Renal cortex interstitium (tissue), 11 donors: ENCODE results near the gene CABP7. TPM values are rescaled to one million over a fixed set of nuclear protein-coding genes. Genes with fewer than 3 reads are reported as not detected.
A peak's percentile ranks its signal among the peaks of the same experiment; 100 is the strongest.

ENCODE experiments used
- DNase-seq, 11 donors: peaks; one replicate each; pipeline ENCODE4 v3.0.0-alpha.2; 2013; ENCODE audit warnings: low read depth in 9 of 11, low spot score in 4 of 11; ENCODE audit errors: extremely low read depth in 1 of 11
- polyA plus RNA-seq, 3 donors: library from polyadenylated mRNA; unstranded; fragments of 120-200 nt; gene quantifications; one replicate each; pipeline ENCODE4 v1.2.1, GENCODE V29; 2013; ENCODE audit not compliant: insufficient read length in 3 of 3

CABP7 gene
- polyA plus RNA-seq, 3 donors = 0.11 to 0.27 TPM; not detected in 1

DNA sequence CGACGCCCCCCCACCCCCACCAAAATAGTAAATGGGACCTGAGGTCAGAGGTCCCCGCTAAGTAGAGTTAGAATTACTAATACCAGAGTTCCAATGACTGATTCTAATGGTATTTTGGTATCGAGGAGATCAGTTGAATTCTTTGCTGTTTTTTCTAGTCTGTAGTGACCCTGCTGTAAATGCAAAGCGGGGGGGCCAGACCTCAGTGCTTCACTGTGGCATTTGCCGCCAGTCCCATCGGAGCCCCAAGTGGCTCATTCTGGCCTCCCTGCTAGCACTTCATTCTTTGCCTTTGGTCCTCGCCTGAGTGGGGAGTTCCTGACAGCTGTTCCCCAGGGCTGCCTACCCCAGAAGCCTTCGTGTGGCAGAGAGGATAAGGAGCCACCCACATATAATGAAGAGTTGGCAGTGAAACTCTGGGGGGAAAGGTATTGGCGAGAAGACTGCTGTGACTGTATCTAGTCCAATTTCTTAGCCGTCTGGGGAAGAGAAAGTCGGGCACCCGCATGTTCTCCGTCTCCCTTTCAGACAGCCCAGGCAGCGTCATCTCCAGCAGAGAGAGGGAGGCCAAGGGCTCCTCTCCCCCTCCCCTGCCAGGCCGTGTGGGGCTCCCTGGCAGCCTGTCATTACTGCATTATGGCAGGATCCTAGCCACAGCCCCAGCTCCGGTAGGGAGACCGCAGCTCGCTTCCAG is 19.4 kb upstream of the CABP7 start:
- no peak for DNase-seq

DNA sequence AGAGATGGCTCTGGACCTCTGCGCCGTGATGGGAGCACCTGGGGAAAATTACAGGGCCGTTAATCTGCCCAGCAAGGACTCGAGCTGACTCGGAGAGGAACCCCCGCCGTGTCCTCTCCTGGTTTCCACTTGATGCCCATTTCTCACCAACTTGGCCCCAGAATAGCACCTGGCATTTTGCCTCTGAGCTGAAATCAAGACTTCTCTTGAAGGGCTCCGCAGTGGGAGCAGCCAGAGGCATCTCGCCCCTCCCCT is 19.0 kb upstream of the CABP7 start:
- no peak for DNase-seq

DNA sequence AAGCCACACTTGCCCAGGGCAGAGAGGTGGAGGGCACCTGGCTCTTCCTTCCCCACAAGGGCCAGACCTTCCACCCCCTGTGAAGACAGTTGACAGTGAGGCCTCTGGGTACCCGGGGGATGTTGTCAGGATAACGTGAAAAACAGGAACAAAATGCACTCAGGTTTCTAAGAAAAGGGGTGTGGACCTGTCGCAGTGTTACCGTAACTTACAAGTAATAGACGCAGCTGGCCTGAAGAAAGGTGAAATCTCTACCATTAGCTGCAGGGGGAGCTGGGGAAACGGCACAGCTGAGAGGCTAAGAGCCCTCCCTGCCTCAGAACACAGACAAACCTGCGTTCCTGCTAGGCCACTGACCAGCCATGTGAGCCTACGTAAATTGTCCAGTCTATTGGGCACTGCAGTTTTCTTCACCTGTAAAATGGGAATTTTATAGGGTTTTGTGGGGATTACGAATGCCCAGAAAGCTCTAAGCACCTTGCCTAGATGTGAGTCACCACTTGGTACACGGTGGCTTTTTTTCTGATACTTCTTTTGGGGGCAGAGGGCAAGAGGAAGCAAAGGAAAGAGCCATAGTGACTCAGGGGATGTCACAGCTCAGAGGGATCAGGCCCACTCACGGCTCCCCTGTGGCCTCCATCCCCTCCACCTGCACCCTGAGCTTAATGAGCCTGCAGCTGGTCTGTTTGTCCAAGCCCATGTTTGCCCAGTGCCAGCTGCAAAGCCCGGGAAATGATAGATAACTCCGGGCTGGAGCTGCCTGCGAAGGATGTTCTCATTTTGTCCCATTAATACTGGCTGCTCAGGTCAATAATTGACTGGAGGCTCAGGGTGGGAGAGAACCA is 18.4 kb upstream of the CABP7 start:
- DNase-seq = no peak

DNA sequence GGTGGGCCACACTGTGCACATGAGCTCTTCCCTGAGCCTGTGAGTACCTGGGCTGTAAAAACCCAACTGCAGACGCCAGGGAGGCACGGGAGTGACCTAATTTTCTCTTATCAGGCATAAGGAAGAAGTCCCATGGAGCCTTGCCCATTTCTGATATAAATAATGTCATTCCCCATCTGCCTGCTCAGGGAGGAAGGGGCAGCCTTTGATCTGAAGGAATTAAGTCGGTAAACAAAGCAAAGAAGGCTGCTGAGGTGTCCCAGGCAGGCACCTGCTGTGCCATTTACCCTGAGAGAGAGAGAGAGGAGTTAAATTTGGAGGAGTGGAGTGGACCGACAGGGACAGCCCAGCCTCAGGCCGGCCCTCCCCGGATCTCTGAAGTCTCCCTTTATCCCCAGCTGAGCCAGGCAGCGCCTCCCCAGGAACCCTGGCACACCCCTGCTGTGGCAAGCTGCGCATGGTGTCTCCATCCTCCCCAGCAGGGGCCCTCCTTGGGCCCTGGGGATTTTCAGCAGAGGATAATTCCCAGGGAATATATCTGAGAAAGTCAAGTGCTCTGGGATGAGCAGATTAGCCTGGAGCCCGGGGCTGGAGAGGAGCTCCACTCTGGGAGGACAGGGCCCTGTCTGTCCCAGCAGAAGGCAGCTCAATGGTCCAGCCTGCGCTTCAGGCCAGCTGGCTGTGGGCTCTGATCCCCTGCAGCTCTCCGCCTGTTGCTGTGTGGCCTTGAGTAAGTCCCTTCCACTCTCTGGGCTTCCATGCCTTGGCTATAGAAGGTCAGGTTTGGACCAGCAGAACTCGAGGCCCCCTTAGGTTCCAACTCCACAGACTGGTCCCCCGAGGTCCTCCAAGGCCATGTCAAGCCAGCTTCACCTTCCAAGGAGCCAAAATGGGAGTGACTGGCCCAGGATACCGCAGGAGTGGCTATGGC is 17.5 kb upstream of the CABP7 start:
- no peak for DNase-seq

DNA sequence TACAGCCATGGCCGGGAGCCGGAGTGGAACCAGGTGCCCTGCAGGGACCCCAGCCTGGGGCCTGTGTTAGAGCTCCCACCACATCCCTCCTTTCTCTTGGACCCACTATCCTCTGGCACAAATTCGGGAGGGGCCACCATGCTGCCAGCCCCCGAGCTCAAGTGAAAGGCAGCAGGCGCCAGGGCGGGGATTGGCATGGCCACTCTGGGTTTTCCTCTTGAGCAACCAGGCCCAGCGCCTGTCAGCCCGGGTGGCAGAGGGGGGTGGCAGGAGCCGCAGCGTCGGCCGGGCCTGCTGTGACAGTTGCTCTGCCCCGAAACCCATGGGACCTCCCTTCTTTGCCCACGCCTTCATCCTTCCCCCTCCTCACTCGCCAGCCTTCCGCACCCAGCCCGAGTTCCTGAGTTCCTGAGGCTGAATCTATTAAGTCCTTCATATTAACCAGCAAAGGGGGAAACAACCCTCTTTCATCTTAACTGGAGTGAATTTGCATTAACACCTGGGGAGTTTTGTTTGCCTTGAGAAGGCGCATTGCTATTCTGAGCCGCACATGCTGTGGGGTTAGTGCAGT is 16.8 kb upstream of the CABP7 start:
- DNase-seq = no peak

DNA sequence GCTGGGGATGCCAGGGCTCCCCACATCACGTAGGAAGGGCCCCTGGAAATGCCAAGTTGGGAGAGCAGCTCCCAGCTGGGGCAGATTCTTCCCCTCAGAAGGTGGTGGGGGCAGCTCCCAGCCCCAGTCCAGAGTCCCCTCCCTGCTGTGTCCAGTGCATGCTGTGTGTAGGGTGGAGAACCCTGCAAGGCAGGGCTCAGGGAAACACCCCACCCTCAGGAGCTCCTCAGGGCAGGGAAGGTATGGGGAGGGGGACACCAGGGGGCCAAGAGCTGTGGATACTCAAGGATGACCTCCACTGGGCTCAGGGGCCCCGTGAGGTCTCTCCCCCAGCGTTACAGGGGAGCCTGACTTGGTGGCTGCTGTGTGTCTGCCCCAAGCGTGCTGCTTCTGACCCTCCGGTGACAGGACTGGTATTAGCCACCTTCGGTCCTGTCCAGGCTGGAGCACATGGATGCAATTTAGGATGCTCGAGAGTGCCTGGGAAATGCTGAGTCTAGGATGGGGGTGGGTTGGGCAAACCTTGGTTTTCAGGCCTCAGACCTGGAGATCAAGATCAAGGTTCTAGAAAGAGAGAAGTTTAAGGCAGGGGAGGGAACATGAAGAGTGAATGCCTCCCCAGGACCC is 16.1 kb upstream of the CABP7 start:
- no peak for DNase-seq

DNA sequence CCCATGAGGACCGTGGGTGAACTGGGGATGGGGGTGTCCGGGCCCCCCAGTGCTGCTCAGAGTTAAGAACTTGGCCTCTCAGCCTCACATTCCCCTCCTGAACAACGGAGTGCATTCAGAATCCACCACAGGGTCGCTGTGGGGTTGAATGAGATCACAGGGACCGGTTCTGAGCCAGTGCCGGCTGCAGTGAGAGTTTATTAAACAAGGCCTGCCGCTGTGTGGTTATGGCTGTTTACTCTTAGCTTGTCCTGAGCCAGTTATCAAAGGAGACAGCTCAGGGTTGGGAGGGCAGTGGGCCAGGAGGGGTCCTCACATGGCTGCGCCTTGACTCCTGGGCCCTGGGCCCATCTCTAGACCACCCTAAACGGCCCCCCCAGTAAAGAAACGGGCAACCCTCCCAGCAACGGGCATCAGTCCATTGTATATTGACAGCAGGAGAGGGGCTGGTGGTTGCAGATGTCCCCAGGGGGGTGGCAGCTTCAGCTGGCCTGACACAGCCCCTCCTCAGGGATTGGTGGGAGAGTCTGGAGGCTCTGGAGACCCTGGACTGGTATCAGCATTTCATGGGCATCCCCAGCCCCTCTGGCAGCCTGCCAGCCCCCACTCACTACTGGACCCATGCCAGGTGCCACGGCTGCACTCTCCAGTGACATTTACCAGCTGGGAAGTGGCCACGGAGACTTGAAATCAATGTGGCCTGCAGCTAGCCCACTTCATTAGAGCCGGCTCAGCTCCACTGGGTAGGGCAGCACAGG is 15.1 kb upstream of the CABP7 start:
- DNase-seq = peak in 1 of 11 donors; percentile 33

DNA sequence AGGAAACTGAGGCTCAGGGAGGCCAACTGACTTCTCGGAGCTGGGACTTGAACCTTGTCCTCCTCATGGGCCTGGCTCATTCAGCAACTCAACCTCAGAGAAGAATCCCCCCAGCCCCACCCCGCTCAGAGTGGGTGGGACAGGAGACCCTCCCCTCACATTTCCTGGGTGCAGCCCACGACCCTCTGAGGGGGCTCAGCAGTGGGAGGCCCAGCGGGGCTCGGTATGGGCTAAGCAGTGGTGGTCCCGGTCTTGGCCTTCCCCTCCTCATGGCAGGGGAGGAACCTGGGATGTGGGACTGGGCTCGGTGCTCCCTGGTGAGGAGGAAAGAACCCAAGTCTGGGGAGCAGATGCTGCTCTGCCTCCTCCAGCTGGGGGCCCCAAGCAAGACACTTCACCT is 14.2 kb upstream of the CABP7 start:
- no peak for DNase-seq

DNA sequence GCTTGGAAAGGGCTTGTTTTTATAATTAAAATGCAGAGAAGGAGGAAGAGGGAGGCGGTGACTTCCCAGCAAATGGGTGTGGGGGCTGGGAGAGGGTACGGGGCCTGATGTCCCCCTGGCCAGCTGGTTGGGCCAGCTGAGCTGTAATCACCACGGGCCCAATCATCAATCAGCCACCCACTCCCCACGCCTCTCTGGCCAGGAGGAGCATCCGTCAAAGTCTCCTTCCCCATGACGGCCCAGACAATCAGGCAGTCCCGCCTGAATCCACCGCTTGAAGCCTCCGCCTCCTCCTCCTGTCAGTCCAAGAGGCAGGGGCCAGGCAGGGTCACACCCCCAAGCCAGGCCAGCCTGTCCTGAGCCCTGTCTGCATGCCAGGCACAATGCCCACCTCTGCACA is 13.3 kb upstream of the CABP7 start:
- no peak for DNase-seq

DNA sequence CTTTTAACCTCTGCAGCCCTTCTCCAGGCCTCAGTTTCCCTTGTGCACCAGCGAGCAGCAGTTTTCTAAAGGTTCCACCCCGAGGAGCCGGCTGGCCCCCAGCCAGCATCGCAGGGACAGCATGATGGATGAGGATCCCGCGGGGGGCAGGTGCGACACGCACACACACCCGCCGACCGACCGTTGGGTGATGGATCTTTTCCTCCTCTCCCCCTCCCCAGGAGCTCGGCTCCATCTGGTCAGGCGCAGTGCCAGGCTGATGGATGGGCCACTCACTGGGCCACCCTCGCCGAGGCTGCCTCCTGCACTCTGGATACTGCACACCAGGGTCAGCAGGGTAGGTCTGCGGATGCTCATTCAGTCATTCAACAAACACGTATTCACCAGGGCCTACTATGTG is 12.8 kb upstream of the CABP7 start:
- DNase-seq = no peak

DNA sequence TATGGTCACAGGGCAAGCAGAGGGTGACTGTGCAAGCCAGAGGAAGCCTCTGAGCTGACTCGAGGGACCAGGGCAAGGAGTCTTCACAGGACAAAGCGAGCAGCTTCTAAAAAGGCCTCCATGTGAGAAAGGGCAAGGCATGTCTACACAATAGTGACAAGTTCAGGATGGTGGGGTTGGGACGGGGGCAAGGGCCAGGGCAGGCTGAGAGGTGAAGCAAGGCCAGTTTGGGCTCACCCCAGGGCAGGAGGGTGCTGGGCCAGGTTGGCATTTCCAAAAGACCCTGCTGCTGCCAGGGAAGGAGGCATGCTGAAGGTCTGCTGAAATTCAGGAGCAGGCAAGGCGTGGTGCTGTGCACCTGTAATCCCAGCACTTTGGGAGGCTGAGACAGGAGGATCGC is 12.3 kb upstream of the CABP7 start:
- DNase-seq = no peak

DNA sequence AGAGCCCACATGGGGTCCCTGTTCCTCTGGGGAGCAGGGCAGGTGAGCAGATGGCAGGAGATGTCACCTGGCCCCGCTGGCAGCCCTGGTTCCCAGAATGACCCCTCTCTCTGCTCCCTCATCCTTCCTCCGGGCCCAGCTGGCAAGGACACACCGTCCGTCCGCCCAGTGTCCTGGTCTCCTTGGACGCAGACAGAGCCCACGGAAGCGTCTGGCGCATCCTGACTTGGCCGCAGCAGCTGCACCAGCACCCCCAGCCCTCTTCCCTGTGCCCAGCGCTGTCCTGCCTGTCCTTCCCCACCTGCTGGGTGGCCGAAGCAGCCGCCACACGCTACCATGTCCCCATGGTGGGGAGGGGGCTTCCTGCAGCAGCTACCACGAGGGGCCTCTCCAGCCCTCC is 9.6 kb upstream of the CABP7 start:
- no peak for DNase-seq

DNA sequence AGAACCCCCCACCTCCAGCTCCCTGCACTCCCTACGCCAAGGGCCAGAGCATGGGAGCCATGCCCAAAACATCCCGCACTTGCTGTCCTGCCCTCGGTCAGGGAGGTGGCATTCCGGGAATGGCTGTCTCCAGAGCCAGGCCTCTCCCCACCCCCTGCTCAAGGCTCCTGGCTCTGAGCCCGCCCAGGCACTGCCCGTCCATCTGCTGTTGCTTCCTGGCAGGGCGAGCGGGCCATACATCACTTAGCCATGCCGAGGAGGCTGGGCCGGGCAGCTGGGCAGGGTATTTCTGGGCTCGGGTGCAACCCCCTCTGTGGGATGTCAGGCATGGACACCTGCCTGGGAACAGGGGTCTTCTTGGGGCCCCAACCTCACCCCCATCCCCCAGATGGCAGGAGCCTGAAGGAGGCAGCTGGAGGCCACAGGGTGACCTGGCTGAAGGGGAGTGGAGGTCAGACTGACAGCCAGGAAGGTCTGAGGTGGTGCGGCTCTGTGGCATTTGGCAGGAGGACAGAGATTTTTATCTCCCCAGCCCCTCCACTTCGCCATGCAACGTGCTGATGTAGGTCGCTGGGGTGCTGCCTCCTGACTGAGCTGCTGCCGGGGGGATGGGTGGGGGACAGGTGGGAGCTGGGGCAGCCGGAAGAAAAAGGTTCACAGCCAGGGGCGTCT is 8.7 kb upstream of the CABP7 start:
- DNase-seq = no peak

DNA sequence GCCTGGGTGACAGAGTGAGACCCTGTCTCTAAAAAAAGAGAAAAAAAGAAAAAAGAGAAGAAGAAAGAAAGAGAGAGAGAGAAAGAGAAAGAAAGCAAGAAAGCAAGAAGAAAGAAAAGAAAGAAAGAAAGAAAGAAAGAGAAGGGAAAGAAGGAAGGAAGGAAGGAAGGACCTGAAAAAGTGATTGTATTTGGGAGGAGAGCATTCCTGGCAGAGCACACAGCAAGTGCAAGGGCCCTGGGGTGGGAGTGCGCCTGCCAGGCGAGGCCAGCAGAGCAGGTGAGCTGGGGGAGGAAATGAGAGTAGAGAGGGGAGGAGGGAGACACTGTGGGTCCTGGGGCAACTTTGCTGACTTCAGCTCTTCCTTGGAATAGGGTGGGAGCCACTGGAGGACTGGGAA is 7.7 kb upstream of the CABP7 start:
- no peak for DNase-seq

DNA sequence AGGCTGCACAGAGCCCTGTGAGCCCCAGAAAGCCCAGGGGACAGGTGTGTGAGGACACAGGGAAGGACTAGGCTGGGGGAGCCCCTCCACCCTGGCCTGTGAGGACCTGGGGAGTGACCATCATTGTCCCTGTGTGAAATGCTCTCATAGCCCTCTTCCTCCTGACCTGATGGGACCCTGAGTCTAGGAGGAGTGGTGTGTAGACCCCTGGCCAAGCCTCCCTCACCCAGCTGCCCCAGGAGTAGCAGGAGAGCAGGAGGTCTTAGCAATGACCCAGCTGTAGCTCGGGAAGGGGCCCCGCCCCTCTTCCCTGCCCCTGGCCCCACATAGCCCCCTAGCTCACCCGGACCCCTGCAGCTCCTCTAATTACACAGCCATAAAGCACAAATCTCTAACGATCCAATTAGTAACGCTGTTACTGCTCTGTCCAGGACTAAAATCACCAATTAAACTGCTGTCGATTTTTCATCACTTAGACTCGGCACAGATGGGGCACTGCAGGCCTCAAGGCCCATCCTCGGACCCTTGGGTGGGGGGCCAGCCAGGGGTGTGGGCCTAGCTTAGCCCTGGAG is 6.6 kb upstream of the CABP7 start:
- no peak for DNase-seq

DNA sequence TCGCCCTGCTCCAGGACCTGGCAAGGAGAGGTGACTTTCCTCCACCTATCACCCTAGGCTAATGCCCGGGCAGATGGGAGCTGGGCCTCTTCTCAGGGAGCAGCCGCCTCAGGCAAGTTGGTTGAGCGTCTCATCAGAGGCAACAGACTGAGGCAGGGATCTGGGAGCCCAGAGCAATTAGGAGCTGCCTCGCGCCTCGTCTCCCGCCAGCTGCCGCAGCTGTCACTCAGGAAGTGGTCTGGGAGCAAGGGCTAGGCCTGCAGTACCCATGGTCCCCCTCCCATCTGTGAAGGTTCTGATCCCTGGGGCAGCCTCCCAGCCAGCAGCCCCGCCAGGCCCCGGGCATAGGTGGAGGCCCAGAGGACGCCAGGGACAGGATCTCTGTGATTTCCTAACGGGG is 4.6 kb upstream of the CABP7 start:
- DNase-seq = no peak

DNA sequence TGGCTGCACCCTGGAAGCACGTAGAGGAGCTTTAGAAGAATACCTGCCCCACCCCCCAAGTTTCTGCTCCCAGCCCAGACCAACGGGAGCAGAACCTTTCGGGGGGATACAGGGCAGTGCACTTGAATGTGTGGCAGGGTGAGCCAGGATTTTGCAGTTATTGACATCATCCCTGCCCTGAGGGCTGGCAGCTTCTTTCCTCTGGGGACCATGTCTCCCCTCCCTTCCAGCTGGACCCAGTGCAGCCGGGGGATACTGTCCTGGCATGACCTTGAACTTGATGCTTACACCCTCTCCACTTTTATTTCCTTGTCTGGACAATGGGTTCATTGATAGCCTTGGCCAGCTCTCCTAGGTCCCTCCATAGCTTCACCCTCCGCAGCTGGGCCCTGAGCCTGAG is 4.1 kb upstream of the CABP7 start:
- no peak for DNase-seq
